Astrocyte (in vitro differentiated cells and primary cell): ENCODE measurements around the gene RLN3.

Experiments
- CTCF ChIP-seq: IDR thresholded peaks from 2 replicates; pipeline ENCODE4 v1.5.1; 2011; ENCODE audit warnings: low read depth, mild to moderate bottlenecking, inconsistent platforms, low read length, moderate library complexity; ENCODE audit not compliant: insufficient read depth
- EZH2 ChIP-seq: IDR thresholded peaks from 2 replicates; pipeline ENCODE4 v1.6.1; 2012; ENCODE audit warnings: mild to moderate bottlenecking, low read length, inconsistent platforms; ENCODE audit not compliant: insufficient read depth

- TF ChIP-seq CTCF, result no peak
- TF ChIP-seq EZH2, result no peak
These were observed 48.7 kb upstream of the RLN3 start for GRCh38 chr19:13979244-13979615.
